ENCODE results near the gene CTNNBL1. TPM values are rescaled to one million over a fixed set of nuclear protein-coding genes. Genes with fewer than 3 reads are reported as not detected.

CTNNBL1 gene
- total RNA-seq, 3 donors from 2014 or later (not counting 1 experiment from before 2014, with no cell fraction given): 59.1 to 75.6 (median 67.6) TPM

- H3K27me3 Mint-ChIP-seq (ENCODE audit: low read depth in 2 of 2): no peaks in the 10 kb centered on the region
- no peak for TF ChIP-seq CTCF (IDR thresholded peaks at IDR 0.05)
- ATAC-seq (no peak), DNase-seq (no peak)
- H3K4me3 Mint-ChIP-seq: no peak overlapping the region
- Histone ChIP-seq H3K4me1 (ENCODE audit: control insufficient read depth, insufficient read depth, low read length) (no peaks in the 10 kb centered on the region), H3K4me3 (ENCODE audit: low read length) (no peak overlapping the region), H3K9me3 (ENCODE audit: control insufficient read depth, insufficient read depth, low read length) (no peaks in the 10 kb centered on the region), H3K27me3 (ENCODE audit: control insufficient read depth, insufficient read depth, low read length) (no peaks in the 10 kb centered on the region), H3K36me3 (ENCODE audit: control insufficient read depth, insufficient read depth, low read length) (peaks cover 3% of the 10 kb centered on the region), H3K27ac (ENCODE audit: low read length) (no peak overlapping the region)
- intact Hi-C loops (cut with micrococcal nuclease): no loop called here
- no peaks in the 10 kb centered on the region for H3K9me3 Mint-ChIP-seq
- 89% methylated on average over 12 of the region's 12 CpGs for WGBS (ENCODE audit: insufficient coverage)
- H3K4me1 Mint-ChIP-seq: no peaks in the 10 kb centered on the region
- H3K36me3 Mint-ChIP-seq: no peaks in the 10 kb centered on the region
- H3K27ac Mint-ChIP-seq: no peak overlapping the region
These were observed 185.2 kb downstream of the CTNNBL1 start for GRCh38 chr20:37878835-37879599.

- Mint-ChIP-seq H3K4me3 (no peak overlapping the region), H3K4me1 (no peaks in the 10 kb centered on the region), H3K9me3 (no peaks in the 10 kb centered on the region), H3K36me3 (no peaks in the 10 kb centered on the region), H3K27me3 (ENCODE audit: low read depth in 2 of 2) (no peaks in the 10 kb centered on the region), H3K27ac (no peak overlapping the region)
- DNase-seq (no peak), ATAC-seq (no peak)
- H3K36me3 ChIP-seq (ENCODE audit: control insufficient read depth, insufficient read depth, low read length): peaks cover under 1% of the 10 kb centered on the region
- 100% methylated on average over 1 of the region's 1 CpG for WGBS (ENCODE audit: insufficient coverage)
- no peaks in the 10 kb centered on the region for H3K4me1 ChIP-seq (ENCODE audit: control insufficient read depth, insufficient read depth, low read length)
- no peak for TF ChIP-seq CTCF (IDR thresholded peaks at IDR 0.05)
- H3K27ac ChIP-seq (ENCODE audit: low read length): no peak overlapping the region
- no peaks in the 10 kb centered on the region for H3K9me3 ChIP-seq (ENCODE audit: control insufficient read depth, insufficient read depth, low read length)
- no peaks in the 10 kb centered on the region for H3K27me3 ChIP-seq (ENCODE audit: control insufficient read depth, insufficient read depth, low read length)
- intact Hi-C loops (cut with micrococcal nuclease): no loop called here
- no peak overlapping the region for H3K4me3 ChIP-seq (ENCODE audit: low read length)
These were observed 186.0 kb downstream of the CTNNBL1 start for GRCh38 chr20:37879843-37880242.

GRCh38 chr20:37880726-37881591 lies 187.1 kb downstream of the CTNNBL1 start:
- Mint-ChIP-seq H3K36me3 (no peaks in the 10 kb centered on the region), H3K27ac (no peak overlapping the region), H3K4me3 (no peak overlapping the region), H3K9me3 (no peaks in the 10 kb centered on the region), H3K4me1 (no peaks in the 10 kb centered on the region), H3K27me3 (ENCODE audit: low read depth in 2 of 2) (no peaks in the 10 kb centered on the region)
- TF ChIP-seq CTCF (IDR thresholded peaks at IDR 0.05): no peak
- no peaks in the 10 kb centered on the region for H3K9me3 ChIP-seq (ENCODE audit: control insufficient read depth, insufficient read depth, low read length)
- intact Hi-C loops (cut with micrococcal nuclease): no loop called here
- no peak for DNase-seq
- no peak for ATAC-seq
- no peaks in the 10 kb centered on the region for H3K4me1 ChIP-seq (ENCODE audit: control insufficient read depth, insufficient read depth, low read length)
- H3K27ac ChIP-seq (ENCODE audit: low read length): no peak overlapping the region
- no peaks in the 10 kb centered on the region for H3K36me3 ChIP-seq (ENCODE audit: control insufficient read depth, insufficient read depth, low read length)
- no peaks in the 10 kb centered on the region for H3K27me3 ChIP-seq (ENCODE audit: control insufficient read depth, insufficient read depth, low read length)
- WGBS (ENCODE audit: insufficient coverage): 79% methylated on average over 18 of the region's 18 CpGs
- no peak overlapping the region for H3K4me3 ChIP-seq (ENCODE audit: low read length)

All from natural killer cell (primary cell).